ENCODE data around the gene FAM24B.

DNA sequence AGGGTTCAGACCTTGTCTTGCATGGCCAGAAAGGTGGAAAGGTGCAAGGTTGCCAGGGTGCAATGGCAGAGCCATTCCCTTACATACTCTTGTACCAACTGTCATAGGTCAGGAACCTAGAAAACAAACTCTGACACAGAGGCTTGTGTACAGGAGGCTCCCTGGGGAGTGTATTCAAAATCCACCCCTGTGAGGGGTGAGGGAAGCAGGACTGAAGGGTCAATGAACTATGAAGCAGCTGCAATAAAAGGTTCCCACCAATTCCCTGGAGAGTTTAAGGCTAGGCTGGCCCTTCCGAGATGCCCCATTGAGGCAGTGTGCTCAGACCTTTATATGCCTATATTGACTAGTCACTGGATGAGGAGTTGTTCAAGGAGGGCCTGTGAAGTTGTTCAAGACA lies 19.9 kb downstream of the FAM24B start:
- TF ChIP-seq POLR2A (IDR thresholded peaks at IDR 0.05; ENCODE audit: low read length): no peak
- no peak for TF ChIP-seq GATA1 (IDR thresholded peaks at IDR 0.05; ENCODE audit: low read depth, low read length)

All from erythroblast (primary cell).